Measurements from ENCODE around the gene BEND5.
A peak's percentile ranks its signal among the peaks of the same experiment; 100 is the strongest.

BEND5 gene

GRCh38 chr1:48726557-48727215 is 50.0 kb downstream of the BEND5 start:
- TF ChIP-seq, protein P1, sequence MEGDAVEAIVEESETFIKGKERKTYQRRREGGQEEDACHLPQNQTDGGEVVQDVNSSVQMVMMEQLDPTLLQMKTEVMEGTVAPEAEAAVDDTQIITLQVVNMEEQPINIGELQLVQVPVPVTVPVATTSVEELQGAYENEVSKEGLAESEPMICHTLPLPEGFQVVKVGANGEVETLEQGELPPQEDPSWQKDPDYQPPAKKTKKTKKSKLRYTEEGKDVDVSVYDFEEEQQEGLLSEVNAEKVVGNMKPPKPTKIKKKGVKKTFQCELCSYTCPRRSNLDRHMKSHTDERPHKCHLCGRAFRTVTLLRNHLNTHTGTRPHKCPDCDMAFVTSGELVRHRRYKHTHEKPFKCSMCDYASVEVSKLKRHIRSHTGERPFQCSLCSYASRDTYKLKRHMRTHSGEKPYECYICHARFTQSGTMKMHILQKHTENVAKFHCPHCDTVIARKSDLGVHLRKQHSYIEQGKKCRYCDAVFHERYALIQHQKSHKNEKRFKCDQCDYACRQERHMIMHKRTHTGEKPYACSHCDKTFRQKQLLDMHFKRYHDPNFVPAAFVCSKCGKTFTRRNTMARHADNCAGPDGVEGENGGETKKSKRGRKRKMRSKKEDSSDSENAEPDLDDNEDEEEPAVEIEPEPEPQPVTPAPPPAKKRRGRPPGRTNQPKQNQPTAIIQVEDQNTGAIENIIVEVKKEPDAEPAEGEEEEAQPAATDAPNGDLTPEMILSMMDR (IDR thresholded peaks at IDR 0.05; ENCODE audit: borderline replicate concordance, insufficient read depth, low read depth, low read length) = no peak
- no peak overlapping the region for H3K4me3 ChIP-seq (ENCODE audit: low read depth, low read length)

DNA sequence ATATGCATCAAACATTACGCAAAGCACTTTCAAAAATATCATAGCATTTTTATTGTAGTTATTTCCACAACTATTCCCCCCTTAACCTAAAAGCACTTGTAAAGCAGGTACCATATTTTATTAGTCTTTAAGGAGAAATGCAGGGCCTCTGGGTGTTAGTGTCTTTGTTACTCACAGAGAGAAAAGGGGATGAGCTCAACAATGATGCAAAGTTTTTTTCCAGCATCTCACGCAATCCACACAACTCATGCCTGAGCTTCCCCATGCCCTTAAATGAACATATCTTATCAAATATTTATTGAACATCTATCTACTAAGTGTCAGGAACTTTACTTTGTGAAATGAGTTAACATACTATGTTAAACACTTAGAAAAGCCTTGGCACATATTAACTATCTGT is 50.6 kb downstream of the BEND5 start:
- TF ChIP-seq, protein P1 (IDR thresholded peaks at IDR 0.05; ENCODE audit: borderline replicate concordance, insufficient read depth, low read depth, low read length) = no peak
- H3K4me3 ChIP-seq (ENCODE audit: low read depth, low read length) = no peak overlapping the region

DNA sequence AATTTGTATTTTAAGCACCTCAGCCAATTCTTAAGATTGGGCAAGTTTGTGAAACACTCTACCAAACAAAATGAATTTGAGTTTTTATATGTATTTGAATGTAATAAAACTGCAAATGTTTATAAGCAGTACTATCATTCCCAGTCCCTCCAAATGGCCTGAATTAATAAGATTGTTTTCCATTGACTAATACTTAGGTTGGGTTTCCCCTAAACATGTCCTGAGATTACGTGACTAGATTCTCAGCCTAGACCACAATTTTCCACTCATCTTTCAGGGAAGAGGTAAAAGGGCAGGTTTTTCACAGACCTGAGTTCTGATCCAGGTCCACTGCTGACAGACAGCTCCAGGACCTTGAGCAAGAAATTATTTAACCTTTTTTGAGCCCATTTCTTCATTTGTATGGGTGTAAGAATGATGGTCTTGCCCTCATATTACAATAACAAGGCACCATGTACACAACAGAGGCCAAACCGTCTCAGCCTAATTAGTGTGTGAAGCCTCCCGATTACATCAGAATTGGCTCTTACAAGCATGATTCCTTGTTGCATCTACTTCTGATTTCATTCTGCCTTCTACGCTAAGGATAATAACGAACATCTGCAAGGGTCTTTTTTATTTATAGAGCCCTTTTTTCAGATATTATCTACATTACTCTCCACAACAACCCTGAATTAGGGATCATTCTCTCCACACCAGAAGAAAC is 51.2 kb downstream of the BEND5 start:
- H3K4me3 ChIP-seq (ENCODE audit: low read depth, low read length) = no peak overlapping the region
- TF ChIP-seq, protein P1 (IDR thresholded peaks at IDR 0.05; ENCODE audit: borderline replicate concordance, insufficient read depth, low read depth, low read length) = no peak

DNA sequence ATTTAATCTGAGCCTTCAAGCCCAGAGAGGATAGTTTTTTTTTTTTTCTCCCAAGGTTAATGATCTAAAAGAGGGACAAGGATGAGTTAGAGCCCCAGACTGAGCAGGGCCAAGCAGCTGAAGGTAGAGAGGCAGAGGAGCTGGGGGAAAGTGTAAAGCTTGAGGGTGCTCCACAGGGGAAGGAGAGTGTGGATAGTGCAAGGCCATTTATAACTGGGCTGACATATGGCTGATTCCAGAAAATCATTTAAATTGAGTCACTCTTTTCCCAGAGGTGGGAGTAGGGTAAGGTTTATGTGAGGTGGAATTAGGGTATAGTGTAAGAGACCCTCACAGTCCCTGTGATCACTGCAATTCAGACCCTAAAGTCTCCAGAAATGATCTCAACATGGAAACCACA is 55.8 kb downstream of the BEND5 start:
- TF ChIP-seq, protein P1 (IDR thresholded peaks at IDR 0.05; ENCODE audit: borderline replicate concordance, insufficient read depth, low read depth, low read length) = no peak
- no peak overlapping the region for H3K4me3 ChIP-seq (ENCODE audit: low read depth, low read length)

- TF ChIP-seq, protein P1 (IDR thresholded peaks at IDR 0.05; ENCODE audit: borderline replicate concordance, insufficient read depth, low read depth, low read length) = no peak
Measured at GRCh38 chr1:48718705-48719104, 58.0 kb downstream of the BEND5 start.

DNA sequence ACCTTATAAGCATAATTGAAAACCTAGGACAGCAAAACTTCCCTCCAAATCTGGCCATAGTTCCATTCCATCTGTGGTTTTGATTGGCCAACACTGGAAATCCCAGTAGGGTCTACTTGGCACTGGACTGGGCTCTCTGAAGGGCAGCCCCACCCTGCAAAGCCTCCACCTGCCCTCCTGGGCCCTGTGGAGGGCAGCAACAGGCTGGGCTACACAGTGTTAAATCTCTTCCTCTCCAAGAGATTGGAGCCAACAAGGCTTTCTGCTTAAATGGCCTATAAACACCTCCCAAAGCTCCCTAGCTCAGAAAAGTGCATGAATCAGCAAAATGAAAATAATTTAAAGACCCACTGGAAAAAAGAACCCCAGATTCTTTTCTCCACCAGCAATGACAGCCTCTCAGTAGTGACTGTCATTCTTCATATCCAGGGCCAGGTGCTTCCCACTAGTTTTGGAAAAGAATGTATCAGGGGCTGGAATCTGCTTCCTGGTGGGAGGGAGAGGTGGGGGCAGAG is 58.5 kb downstream of the BEND5 start:
- TF ChIP-seq, protein P1 (IDR thresholded peaks at IDR 0.05; ENCODE audit: borderline replicate concordance, insufficient read depth, low read depth, low read length) = 0 out of 2 replicates have a peak, but pooled peaks have one; percentile 6
- H3K4me3 ChIP-seq (ENCODE audit: low read depth, low read length) = no peak overlapping the region

More at GRCh38 chr1:48718705-48719104, 58.0 kb downstream of the BEND5 start:
- no peak overlapping the region for H3K4me3 ChIP-seq (ENCODE audit: low read depth, low read length)

All from GM12875 (cell line).